SIG-M5 treated with dmso at 0.1 percent for 504 hours (cell line): ENCODE data around the gene ABHD2.
"Not testable (repeated sequence)": the region's sequence is repeated elsewhere in the genome, so short reads cannot be mapped to it uniquely, and the experiment has no call there.

ENCODE experiments used
- DNase-seq: peaks from one replicate; lab custom pipeline; 2025; ENCODE audit not compliant: unreplicated experiment; lab: John Stamatoyannopoulos, UW

The ABHD2 gene

DNA sequence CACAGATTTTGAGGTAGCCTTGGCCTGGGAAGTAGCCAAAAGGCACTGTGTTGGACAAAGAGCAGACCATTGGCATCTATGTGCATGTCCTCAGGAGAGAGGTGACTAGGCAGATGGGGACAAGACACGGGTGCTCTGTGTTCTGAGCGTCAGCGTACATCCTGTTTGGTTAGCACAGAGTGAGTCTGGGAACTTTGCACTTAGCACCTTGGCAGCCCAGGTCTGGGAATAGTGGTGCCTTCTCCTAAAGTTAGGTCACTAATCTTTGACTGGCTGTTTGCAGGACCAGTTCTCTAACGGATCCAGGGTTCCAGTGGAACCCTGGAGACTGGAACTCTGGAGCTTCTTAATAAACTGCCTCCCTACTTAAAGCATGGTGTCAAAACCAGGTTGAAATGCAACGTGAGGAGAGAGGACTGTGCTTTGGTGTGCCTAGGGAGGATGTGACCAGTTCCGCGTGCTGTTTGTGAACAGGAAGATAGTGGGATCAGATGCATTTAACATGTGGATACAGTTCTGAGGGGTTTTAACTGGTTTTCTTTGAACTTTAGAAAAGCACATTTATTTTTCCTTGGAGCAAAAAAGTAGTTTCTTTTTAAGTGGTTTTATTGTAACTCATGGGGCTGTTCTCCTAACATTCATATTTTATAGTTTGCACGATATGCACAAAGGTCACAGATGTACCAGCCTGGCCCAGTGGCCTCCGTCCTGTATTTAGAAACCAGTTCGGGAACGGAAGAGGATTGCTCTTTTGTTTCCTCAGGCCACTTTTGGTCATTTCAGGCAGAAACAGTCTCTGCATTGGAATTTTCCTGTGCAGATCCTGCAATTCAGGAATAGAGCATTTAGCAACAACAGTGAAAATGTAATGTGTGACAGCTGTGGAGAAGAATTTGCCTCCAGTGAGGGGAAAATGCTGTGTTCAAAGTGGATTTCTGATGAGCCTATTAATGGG is 48.8 kb downstream of the ABHD2 start:
- no peak for DNase-seq

- DNase-seq = no peak
These were observed 49.7 kb downstream of the ABHD2 start for GRCh38 chr15:89137926-89138325.

- DNase-seq = no peak
These were observed 50.9 kb downstream of the ABHD2 start for GRCh38 chr15:89138999-89139612.

DNA sequence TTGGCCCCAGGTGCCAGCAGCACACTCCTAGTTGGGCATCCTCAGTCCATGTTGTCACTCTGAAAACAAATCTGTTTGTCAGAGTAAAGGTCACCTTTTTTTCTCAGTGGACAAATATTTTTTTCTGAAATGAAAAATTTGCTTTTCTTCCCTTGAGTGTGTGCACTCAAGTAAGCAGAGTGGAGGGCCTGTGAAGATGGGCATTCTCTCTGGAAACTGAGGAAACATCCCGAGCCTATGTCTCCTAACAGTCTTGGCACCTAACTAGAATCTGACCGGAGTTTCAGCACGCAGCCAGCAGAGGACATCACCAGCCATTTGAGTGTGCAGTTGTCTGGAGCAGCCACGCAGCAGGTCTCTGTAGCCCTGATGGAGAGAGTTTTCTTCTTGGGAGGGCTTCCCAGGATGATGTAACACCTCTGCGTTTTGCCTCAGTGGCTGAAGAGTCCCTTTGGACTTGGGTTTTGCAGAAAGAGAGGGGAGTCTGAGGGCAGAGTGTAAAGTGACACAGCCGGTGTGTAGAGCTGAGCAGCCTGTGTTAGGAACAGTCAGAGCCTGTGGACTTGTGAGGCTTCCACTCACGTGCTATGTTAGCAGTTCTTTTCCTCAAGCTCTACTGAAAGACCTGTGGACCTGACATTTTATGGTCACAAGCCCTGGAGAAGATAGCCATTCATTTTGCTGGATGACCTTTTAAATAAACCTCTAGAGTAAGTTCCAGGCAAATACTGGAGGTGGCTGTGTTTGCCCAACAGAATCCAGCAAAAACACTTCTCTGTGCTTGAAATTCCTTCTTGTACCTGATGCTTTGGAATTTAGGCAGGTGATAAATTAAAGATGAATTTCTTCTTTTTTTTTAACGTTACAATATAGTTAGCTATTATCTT is 51.6 kb downstream of the ABHD2 start:
- no peak for DNase-seq

- DNase-seq = no peak
These were observed 52.3 kb downstream of the ABHD2 start for GRCh38 chr15:89140595-89140994.

DNA sequence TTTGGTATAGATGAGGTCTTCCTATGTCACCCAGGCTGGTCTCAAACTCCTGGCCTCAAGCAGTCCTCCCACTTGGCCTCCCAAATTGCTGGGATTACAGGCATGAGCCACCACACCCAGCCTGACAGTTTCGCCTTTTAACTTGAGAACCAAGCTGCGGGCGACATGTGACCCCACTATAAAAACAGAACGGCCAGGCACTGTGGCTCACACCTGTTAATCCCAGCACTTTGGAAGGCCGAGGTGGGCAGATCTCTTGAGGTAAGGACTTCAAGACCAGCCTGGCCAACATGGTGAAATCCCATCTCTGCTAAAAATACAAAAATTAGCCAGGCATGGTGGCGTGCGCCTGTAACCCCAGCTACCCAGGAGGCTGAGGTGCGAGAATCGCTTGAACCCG is 52.9 kb downstream of the ABHD2 start:
- DNase-seq = not testable (repeated sequence)

DNA sequence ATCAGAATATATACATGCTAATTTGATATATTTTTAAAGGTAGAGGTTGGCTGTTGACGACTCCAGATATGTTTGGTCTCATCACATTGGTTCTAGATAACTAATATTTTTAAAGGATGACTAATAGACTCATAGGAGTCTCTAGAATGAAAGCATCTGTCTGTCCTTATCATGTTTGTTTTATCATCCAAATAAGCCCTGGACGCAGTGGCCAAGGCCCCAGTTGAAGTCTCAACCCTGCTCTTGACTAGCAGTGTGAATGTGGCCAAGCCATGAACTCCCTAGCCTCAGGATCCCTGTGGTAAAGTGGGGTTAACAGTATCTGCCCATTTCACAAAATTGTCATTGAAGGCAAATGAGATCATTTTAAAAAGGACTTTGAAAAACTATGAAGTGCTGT is 53.6 kb downstream of the ABHD2 start:
- DNase-seq = no peak

DNA sequence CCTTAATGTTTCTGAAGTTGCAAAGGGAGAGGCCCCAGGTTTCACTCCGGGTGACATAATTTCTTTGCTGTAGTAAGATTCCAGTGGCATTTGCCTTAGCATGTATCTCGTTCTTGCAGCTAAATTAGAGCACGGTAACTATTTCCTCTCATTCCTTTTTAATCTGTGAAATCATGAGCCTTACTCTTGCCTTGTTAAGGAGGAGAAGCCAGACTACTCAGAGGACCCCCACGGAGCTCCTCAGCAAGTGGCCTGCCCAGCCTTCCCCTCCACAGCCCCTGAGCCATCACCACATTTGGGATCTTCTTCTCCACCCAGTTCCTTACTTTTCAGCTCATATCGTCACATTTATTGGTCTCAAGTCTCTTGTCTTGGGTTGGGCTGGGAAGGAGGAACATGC is 54.2 kb downstream of the ABHD2 start:
- no peak for DNase-seq

DNA sequence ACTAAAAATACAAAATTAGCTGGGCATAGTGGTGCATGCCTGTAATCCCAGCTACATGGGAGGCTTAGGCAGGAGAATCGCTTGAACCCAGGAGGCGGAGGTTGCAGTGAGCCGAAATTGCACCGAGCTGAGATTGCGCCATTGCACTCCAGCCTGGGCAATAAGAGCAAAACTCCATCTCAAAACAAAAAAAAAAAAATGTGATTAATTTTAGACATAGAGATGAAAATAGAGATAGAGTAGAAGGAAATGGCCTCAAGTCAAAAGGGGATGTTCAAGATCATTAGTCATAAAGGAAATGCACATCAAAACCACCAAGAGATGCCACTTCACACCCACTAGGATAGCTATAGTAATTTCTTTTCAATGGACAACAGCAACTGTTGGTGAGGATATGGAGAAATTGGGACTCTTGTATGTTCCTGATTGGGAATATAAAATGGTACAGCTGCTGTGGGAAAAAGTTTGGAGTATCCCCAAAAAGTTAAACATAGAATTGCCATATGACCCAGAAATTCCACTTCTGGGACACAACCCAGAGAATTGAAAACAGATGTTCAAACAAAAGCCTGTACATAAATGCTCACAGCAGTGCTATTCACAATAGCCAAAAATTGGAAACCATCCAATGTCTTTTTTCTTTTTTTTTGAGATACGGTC is 55.4 kb downstream of the ABHD2 start:
- peak; percentile 88 for DNase-seq

GRCh38 chr15:89144491-89144890 is 56.2 kb downstream of the ABHD2 start:
- no peak for DNase-seq

DNA sequence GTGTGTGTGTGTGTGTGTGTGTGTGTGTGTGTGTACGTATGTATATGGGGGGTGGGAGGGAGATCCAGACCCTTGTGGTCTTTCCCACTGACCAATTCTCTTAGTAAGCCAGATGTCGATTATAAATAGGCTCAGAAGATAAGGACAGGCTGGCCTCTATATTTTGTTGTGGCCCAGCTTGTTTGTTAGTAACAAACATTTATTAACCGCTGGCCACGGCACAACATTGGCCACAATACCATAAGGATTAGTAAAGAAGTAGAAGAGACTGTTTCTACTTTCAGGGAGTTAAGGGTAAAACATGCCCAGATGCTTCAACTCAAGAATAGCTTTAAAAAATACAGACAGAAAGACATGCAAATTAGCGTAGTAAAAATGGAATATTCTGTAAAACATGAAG is 58.1 kb downstream of the ABHD2 start:
- DNase-seq = no peak

GRCh38 chr15:89148126-89148525 is 59.9 kb downstream of the ABHD2 start:
- no peak for DNase-seq

DNA sequence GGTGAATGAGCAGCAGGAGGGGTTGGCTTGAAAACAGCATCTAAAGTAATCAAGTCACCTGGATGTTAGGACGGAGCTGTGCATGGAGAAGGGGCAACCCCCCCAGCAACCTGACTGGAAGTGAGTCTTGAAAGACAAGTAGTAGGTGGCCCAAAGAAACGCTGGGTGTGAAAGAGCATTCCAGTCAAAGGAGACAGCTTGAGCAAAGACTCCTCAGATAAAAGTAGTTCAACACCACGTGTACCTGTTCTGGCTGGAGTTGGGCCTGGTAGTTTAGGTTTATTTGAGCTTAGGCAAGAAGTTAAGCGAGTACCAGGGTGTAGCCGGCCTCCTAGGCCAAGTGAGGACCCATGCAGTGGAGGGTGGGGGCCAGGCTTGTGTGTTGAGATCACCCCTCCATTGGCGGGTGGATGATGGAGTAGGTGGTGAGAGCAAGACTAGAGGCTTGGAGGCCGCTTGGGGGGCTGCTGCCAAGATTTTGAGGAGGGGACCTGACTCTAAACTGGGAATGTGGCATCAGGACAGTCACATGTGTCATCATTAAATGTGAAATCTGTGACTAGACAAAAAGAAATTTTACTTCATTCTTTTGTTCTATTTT is 61.3 kb downstream of the ABHD2 start:
- no peak for DNase-seq

- no peak for DNase-seq
These were observed 62.0 kb downstream of the ABHD2 start for GRCh38 chr15:89150287-89150686.

- DNase-seq = peak; percentile 28
These were observed 62.8 kb downstream of the ABHD2 start for GRCh38 chr15:89150762-89151664.

- no peak for DNase-seq
These were observed 66.9 kb downstream of the ABHD2 start for GRCh38 chr15:89155122-89155521.

DNA sequence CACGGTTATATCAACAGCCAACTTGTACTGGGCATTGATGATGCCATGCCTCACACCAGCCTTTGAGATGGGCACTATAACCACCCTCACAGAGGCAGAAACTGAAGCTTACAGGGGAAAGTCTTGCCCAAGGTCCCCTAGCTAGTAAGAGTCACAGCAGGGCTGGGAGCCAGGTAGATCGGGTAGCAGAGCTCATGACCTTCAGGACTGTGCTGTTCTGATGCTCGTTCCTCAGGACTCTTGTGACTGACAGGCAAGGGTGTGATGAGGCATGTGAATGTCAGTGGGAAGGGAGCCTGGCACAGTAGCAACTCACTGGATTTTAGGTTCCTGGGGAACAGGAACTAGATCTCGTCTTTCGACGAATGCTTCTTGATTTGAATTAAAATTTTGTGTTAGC is 67.4 kb downstream of the ABHD2 start:
- no peak for DNase-seq

DNA sequence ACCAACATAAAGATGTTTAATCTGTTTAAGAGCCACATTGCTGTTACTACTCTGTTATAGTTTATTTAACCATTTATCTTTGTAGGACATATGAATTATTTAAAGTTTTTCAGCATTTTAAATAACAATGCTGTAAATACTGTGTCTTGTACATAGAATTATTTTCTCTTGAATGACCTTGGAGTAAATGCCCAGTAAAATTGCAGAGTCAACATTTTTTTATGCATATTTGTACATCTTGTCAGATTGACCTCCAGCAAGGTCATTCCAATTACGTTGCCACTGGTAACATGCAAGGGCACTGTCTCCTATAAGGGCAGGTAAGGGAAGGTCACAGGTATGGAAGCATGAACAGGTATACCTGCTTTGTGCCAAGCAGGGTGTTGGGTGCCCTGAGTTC is 68.8 kb downstream of the ABHD2 start:
- DNase-seq = no peak

DNA sequence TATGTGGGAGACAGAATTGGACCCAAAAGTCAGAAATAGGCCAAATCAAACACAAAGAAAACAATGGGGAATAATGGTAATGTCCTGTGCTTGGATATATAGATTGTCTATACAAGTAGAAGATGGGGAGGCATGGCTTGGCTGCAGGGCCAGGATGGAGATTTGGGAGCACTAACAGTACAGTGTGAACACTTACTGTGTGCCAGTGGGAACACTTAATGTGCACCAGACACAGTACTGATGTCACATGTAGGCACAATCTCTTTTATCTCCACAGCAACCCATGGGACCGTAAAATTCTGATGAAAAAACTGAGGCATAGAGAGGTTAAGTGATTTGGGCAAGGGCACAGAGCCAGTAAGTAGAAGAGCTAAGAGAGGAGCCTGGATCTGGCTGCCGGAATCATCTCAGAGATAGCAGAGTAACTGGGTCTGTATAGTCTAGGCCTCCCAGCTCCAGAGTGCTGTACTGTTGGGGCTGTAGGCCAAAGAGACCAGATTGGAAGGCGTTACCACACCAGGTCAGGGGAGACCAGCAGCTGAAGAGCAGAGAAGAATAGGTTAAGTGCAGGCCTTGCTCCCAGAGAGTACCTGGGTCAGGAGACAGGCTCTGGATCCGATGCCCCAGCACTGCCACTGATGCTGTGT is 69.8 kb downstream of the ABHD2 start:
- DNase-seq = no peak
